Left lung (tissue), 10 donors: ENCODE results near the gene CRYGS. TPM values are rescaled to one million over a fixed set of nuclear protein-coding genes. Genes with fewer than 3 reads are reported as not detected.

Source experiments
- ATAC-seq: fragments of 200-7000 bp; cut with Tn5 transposase; one replicate; pipeline ENCODE4 v1.9.1; 2020; ENCODE audit warnings: moderate library complexity
- DNase-seq, 4 donors: peaks; one replicate each; pipeline ENCODE4 v3.0.0-alpha.2; 2013 to 2020
- H3K27ac ChIP-seq, 2 donors: fragments of 200-600 bp; sonication (generic) in 1 of 2; one replicate each; pipeline versions ENCODE4 v1.5.0 to v1.8.0; 2020 to 2021
- H3K27me3 ChIP-seq, 2 donors: fragments of 200-600 bp; sonication (generic) in 1 of 2; one replicate each; pipeline versions ENCODE4 v1.5.0 to v1.8.0; 2020 to 2021
- H3K36me3 ChIP-seq, 2 donors: fragments of 200-600 bp; sonication (generic) in 1 of 2; one replicate each; pipeline versions ENCODE4 v1.5.0 to v1.8.0; 2020 to 2021
- H3K4me1 ChIP-seq, 2 donors: fragments of 200-600 bp; one replicate each; pipeline ENCODE4 v1.8.0; 2021
- H3K4me3 ChIP-seq, 2 donors: fragments of 200-600 bp; sonication (generic) in 1 of 2; one replicate each; pipeline versions ENCODE4 v1.5.0 to v1.8.0; 2020 to 2021; ENCODE audit warnings: mild to moderate bottlenecking in 1 of 2
- H3K9me3 ChIP-seq, 2 donors: fragments of 200-600 bp; sonication (generic) in 1 of 2; one replicate each; pipeline versions ENCODE4 v1.5.0 to v1.8.0; 2020 to 2021
- intact Hi-C, 2 donors: fragments of 100-400 bp; cut with DNase I; formaldehyde crosslinking; loops; one replicate each; pipeline versions ENCODE4 v1.11.2 to v1.14.2; 2022
- polyA plus RNA-seq, 6 donors: library from polyadenylated mRNA; unstranded; fragments of 120-200 nt; gene quantifications; one replicate each; pipeline ENCODE4 v1.2.1, GENCODE V29; 2013; ENCODE audit not compliant: insufficient read length in 6 of 6
- total RNA-seq, 2 donors: library from RNA; stranded (reverse); fragmentation: NEBNext Ultra II Directional; extraction: Animal tissue kit (Norgen Biotek cat#: 25700); gene quantifications; one replicate each; pipeline ENCODE4 v1.2.1, GENCODE V29; 2021
- TF ChIP-seq, protein P1 (sequence below), 2 donors: fragments of 200-600 bp; sonication (generic) in 1 of 2; IDR thresholded peaks; one replicate each; pipeline versions ENCODE4 v1.5.0 to v1.8.0; 2021; ENCODE audit warnings: antibody characterized with exemption in 2 of 2
- donor health status: DM: no; HTN: yes; CAD: no.
- donor health status: DM: no; HTN: no; CAD: no.

Gene CRYGS
- total and polyA plus RNA-seq, 8 donors = 1.8 to 10.6 (median 9.0) TPM

DNA sequence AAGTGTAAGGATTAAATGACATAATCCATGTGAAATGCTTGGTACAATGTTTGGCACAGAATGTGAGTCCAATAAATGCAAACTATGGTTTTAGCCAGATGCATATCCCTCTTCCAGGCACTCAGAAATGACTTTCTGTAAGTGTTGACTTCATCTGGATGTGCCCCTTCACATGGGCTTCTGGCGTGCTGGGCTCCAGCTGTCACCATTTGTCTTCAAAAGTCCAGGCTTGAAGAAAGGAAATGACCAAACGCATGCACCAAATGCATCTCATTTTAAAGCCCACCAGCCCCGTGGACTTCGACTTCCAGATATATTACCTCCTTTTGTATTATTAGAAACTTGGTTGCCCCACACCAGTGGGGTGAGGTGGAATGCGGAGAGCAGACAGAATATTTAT is 23.7 kb downstream of the CRYGS start:
- H3K27ac ChIP-seq = no peak overlapping the region
- peaks cover 0 to 9% of the 10 kb centered on the region in 2 donors for H3K9me3 ChIP-seq
- no peak for ATAC-seq
- DNase-seq = no peak
- peaks cover 0 to 5% of the 10 kb centered on the region in 2 donors for H3K27me3 ChIP-seq
- intact Hi-C loops = no loop called here
- TF ChIP-seq, protein P1, sequence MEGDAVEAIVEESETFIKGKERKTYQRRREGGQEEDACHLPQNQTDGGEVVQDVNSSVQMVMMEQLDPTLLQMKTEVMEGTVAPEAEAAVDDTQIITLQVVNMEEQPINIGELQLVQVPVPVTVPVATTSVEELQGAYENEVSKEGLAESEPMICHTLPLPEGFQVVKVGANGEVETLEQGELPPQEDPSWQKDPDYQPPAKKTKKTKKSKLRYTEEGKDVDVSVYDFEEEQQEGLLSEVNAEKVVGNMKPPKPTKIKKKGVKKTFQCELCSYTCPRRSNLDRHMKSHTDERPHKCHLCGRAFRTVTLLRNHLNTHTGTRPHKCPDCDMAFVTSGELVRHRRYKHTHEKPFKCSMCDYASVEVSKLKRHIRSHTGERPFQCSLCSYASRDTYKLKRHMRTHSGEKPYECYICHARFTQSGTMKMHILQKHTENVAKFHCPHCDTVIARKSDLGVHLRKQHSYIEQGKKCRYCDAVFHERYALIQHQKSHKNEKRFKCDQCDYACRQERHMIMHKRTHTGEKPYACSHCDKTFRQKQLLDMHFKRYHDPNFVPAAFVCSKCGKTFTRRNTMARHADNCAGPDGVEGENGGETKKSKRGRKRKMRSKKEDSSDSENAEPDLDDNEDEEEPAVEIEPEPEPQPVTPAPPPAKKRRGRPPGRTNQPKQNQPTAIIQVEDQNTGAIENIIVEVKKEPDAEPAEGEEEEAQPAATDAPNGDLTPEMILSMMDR (IDR thresholded peaks at IDR 0.05) = no peak
- H3K4me1 ChIP-seq = no peaks in the 10 kb centered on the region
- H3K4me3 ChIP-seq = no peak overlapping the region
- no peaks in the 10 kb centered on the region for H3K36me3 ChIP-seq

GRCh38 chr3:186519021-186519658 is 25.0 kb downstream of the CRYGS start:
- ATAC-seq = no peak

DNA sequence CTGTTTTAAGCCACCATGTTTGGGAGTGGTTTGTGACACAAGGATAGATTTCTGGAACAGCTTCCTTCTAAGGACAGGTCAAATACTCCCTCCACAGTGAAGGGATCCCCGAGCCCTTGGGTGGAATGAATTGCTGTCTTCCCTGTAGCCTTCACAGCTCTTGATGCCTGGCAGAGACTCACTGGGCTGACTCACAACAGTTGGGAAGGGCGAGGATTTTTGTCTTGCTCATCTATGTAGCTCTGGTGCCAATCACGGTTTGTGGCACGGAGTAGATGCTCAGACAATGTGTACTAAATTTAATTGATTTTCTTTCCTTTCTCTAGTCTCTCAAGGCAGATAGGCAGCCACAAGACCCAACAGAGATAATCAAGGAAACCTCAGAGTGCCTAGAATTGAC is 27.0 kb downstream of the CRYGS start:
- intact Hi-C loops = no loop called here
- Histone ChIP-seq H3K27me3 (peaks cover 0 to 5% of the 10 kb centered on the region in 2 donors), H3K4me1 (no peaks in the 10 kb centered on the region), H3K27ac (no peak overlapping the region), H3K36me3 (no peaks in the 10 kb centered on the region), H3K9me3 (peaks cover 0 to 9% of the 10 kb centered on the region in 2 donors), H3K4me3 (no peak overlapping the region)
- TF ChIP-seq, protein P1 (IDR thresholded peaks at IDR 0.05) = no peak
- ATAC-seq (no peak), DNase-seq (no peak)

More at GRCh38 chr3:186519021-186519658, 25.0 kb downstream of the CRYGS start:
- Histone ChIP-seq H3K4me3 (no peak overlapping the region), H3K4me1 (no peaks in the 10 kb centered on the region), H3K9me3 (peaks cover 0 to 9% of the 10 kb centered on the region in 2 donors), H3K36me3 (no peaks in the 10 kb centered on the region), H3K27ac (no peak overlapping the region), H3K27me3 (peaks cover 0 to 5% of the 10 kb centered on the region in 2 donors)
- no peak for DNase-seq
- TF ChIP-seq, protein P1 (IDR thresholded peaks at IDR 0.05) = no peak
- intact Hi-C loops = no loop called here

DNA sequence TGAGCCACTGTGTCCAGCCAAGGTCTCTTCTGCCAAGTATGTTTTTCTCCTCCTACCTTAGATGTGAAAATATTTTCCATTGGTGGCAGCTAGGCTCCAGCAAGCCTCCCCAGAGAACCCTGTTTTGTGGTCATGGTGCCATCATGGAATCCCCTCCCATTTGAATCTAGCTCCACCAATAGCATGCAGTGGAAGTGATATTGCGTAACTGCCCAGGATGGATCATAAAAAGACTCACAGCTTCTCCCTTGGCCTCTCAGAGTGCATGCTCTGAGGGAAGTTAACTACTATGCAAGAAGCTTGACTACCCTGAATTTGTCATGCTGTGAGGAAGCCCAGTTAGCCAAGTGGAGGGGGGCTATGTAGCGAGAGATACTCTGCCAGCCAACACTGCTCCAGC is 27.5 kb downstream of the CRYGS start:
- Histone ChIP-seq H3K4me3 (no peak overlapping the region), H3K4me1 (no peaks in the 10 kb centered on the region), H3K27ac (no peak overlapping the region), H3K27me3 (peaks cover 0 to 10% of the 10 kb centered on the region in 2 donors), H3K36me3 (no peaks in the 10 kb centered on the region), H3K9me3 (peaks cover 0 to 9% of the 10 kb centered on the region in 2 donors)
- ATAC-seq (no peak), DNase-seq (no peak)
- TF ChIP-seq, protein P1 (IDR thresholded peaks at IDR 0.05) = no peak
- intact Hi-C loops = no loop called here

- Histone ChIP-seq H3K4me1 (no peaks in the 10 kb centered on the region), H3K27ac (no peak overlapping the region), H3K4me3 (no peak overlapping the region), H3K27me3 (peaks cover 0 to 13% of the 10 kb centered on the region in 2 donors), H3K9me3 (peaks cover 0 to 9% of the 10 kb centered on the region in 2 donors), H3K36me3 (no peaks in the 10 kb centered on the region)
- no peak for DNase-seq
- intact Hi-C loops = no loop called here
- TF ChIP-seq, protein P1 (IDR thresholded peaks at IDR 0.05) = no peak
- no peak for ATAC-seq
These were observed 29.1 kb downstream of the CRYGS start for GRCh38 chr3:186515125-186515524.
